Measurements from ENCODE around the gene GEMIN7.

GRCh38 chr19:45091031-45091923, 12.2 kb downstream of the GEMIN7 start:
- TF ChIP-seq CTCF (IDR thresholded peaks at IDR 0.05), result no peak
- peak; percentile 44 for TF ChIP-seq POLR2A (IDR thresholded peaks at IDR 0.05)
